ENCODE measurements around the gene RXFP2. TPM values are rescaled to one million over a fixed set of nuclear protein-coding genes. Genes with fewer than 3 reads are reported as not detected.
A peak's percentile ranks its signal among the peaks of the same experiment; 100 is the strongest.

The RXFP2 gene
- total RNA-seq, 1 experiment from 2014 or later: not detected

DNA sequence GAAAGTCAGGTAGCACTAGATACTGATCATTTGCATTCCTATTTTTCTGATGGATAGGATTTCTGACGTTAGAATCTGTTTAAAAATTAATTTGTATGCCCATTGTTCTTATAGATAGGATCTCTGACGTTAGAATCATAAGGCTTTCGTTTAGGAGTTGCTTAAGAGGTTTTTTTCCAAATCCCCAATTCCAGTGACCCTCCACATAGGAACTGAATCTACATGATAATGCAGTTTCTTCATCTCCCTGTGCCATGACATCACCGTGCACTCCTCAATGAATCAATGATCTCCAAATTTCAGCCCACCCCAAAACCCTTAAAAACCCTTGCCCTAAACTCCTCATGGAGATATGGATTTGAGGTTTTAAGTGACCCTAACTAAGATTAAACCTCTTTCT is 87.2 kb downstream of the RXFP2 start:
- no peak for DNase-seq (ENCODE audit: low read depth)

DNA sequence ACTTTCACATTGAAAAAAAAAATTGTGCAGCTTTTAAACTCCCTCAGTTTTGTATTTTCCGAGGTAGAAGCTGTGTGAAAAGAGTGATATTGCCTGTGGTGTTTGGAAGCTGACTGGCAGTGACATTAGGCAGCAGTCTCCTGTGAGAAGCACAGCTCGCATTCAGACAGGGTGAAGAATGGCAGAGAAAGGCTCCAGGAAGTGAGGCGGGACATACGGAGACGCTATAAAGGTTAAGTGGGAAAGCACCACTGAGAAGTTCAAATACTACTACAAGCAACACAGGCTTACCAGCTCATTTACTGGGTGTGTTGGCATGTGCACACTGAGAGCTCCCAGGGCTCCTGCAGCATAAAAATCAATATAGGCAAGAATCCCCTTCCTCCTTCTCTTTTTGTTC is 88.4 kb downstream of the RXFP2 start:
- no peak for DNase-seq (ENCODE audit: low read depth)

DNA sequence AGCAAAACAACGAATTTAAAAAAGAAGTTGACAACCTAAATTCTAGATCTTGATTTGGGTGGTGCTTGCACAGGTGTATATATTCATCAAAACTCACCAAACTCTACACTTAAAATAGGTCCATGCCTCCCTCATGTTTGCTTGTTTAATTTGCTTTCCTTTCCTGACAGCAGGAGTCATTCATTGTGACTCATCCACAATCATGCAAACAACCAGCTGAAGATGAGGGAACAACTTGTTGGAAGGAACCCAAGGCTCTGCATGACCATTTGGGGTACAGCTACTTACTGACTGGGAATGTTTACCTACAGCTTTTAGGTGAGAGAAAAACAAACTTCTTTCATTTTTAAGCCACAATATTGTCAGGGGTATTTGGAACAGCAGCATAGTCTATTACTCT is 96.6 kb downstream of the RXFP2 start:
- peak; percentile 88 for DNase-seq (ENCODE audit: low read depth)

DNA sequence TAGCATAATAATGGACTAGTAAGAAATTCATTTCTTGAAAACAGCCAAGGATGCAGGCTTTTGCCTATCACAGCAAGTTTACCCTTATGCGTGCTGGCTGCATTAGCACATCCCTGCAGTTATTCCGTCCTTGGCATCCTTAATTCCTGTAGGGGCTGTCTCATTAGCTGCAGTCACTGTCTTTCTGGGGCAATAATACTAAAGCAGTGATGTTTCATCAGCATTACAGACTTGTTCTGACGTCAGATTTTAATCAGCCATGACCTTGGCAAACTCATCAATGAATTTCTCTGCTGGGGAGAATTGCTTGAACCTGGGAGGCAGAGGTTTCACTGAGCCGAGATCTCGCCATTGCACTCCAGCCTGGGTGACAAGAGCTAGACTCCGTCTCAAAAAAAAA is 103.7 kb downstream of the RXFP2 start:
- DNase-seq (ENCODE audit: low read depth): no peak

DNA sequence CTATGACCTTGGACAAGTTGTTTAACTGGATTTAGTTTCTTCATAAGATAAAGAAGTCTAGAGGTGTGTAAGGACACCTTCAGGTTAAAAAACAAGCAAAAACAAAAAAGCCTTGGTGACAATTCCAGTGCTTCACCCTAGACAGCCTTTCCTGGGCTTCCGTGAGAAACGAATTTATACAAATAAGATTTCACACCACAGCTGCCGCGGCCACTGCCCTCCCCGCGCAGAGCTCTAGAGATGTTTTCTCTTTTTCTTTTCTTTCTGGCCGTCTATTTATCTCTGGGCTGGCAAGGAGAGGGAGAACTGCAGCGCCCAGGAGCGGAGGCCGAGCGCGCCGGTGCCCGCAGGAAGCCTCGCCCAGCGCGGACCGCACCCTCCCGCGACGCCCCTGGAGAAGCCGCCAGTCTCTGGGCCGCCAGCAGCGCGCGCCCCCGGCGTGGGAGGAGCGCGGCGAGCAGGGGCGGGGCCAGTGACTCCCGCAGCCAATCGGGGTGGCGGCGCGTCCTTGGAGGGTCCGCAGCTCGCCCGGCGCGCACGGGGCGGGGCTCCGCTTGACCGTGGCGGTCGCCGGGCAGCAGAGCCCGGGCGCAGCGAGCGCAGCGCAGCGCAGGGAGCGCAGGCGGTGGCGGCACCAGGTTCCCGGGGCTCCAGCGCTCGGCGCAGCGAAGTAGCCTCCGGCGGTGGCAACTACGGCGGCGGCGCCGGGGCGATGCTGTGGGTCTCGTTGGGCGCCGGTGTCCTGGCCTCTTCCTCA is 107.0 kb downstream of the RXFP2 start:
- peak; percentile 83 for DNase-seq (ENCODE audit: low read depth)

DNA sequence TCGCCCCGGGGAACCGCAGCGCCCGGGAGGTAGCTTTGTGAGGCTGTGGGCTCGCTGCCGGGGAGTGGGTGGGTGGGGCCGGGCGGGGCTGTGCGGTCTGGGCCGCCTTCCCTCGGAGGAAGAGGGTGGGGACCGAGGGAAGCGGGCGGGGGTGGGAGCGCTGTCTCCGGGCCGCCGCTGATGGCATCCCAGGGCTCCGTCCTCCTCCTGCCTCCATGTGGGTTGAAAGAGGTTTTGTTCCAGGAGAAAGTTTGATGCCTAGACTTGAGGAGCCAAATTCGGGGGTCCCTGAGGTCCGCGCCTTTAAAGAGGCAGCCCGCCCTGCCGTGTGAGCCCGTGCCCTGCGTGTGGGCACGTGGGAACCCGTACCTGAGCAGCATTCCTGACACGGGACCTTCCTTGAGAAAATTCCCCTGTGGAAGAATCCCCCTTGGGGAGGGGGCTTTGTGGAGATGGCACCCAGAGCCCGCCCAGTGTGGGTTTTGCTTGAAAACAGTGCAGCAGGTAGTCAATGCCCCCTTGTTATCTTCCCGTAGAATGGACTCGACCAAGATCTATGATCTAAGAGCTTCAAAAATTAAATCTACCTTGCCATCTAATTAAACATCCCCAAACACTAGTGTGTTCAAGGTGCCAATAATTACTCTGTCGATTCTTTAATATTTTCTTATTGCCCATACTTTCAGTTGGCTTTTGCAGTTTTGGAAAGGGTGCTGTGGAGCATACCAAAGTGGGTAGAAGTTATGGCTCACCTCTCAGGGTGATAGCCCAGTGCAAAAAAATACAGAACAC is 107.8 kb downstream of the RXFP2 start:
- DNase-seq (ENCODE audit: low read depth): no peak

DNA sequence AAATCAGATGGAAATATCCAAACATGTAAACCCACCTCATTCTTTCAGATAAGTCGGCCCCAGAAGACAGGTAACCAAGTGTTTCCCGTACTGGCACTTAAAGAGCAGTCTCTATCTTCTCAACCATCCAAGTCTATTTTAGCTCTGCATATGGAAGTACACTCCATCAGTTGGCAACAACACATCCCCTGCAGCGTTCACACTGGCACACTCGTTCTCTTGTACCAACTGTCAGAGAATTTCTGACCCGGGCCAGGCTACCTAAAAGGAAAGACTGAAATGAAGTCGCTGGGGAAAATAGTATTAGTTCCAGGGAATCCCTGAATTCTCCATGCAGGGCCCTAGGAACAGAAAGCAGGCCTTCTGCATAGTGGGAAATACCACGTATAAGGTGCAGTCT is 109.3 kb downstream of the RXFP2 start:
- DNase-seq (ENCODE audit: low read depth): no peak

DNA sequence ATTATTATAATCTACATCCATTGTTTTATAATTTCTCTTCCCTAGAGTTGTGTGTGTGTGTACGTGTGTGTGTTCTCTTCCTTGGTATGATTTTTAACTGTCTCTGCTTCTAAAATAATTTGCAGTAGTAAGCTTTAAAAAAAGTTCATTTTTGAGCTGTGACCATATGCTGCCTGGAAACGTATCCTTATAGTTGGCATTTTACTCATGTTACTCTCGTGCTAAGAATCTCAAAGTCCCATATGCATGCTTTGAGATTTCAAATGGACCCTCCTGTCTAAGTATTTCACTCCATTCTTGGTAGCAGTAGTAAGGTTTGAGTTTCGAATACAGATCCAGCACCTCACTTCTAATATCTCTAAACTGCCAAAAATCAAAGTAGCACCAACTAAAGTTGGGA is 109.9 kb downstream of the RXFP2 start:
- DNase-seq (ENCODE audit: low read depth): no peak

DNA sequence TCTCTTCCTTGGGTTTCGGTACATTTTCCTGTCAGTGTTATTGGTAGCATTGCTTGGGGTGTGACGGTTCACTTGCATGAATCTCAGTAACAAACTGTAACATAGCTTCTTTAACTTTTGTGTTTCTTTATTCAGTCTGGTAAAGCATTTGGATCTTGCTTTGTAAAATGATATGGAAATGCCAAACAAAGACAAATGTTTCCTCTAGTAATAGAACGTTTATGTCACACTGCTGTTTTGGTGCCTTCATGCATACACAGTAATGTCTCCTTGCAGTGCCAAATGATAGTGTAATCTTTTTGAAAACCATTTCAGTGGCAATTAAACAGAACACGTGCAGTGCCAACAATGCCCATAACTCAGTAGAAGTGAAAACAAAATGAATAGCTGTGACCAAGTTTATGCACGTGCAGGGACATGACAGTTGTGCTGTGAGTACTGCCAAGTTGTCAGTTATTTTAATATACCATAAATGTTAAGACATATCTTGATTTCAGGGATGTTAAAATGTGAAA is 110.8 kb downstream of the RXFP2 start:
- no peak for DNase-seq (ENCODE audit: low read depth)

DNA sequence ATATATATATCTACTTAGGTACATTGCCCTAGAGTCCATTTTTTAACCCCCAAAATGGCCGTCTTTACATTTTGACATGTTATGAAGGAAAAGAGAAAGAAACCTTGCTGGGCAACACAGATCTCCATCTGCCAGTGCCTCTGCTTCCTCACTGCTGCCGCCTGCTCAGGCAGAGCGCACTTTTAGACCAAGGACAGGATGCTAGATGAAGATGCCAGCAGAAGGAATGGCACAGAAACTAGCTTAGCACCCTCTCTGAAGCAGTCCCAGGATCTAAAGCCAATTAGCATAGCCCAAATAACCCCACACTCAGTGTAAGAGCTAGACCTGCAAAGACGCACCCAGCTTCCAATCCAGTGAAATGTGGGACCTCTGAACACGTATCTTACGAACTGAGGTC is 111.9 kb downstream of the RXFP2 start:
- no peak for DNase-seq (ENCODE audit: low read depth)

Measured in LHCN-M2 (cell line).